IMR-90 (cell line): Measurements from ENCODE around the gene SOBP. TPM values are rescaled to one million over a fixed set of nuclear protein-coding genes. Genes with fewer than 3 reads are reported as not detected.

Source experiments
- ATAC-seq: fragments of 200-7000 bp; cut with Tn5 transposase; 2 replicates; pipeline ENCODE4 v1.9.1; 2020; ENCODE audit warnings: low read depth, mild to moderate bottlenecking, moderate library complexity
- BruUV-seq: library from RNA; stranded (reverse); fragments of 400-500 nt; replicated peaks from 2 replicates; lab custom pipeline; 2021; lab: Mats Ljungman, UMichigan
- CTCF ChIA-PET: fragments of 300-600 bp; formaldehyde crosslinking; extraction: SDS; loops from one replicate; lab custom pipeline; 2021; ENCODE audit warnings: antibody characterized with exemption; lab: Yijun Ruan, JAX
- POLR2A ChIA-PET: fragments of 300-600 bp; sonication (Branson Sonifier 250); formaldehyde crosslinking; loops from one replicate; lab custom pipeline; 2022; ENCODE audit warnings: antibody characterized with exemption; ENCODE audit not compliant: unreplicated experiment; lab: Charles Lee
- DNase-seq: peaks from one replicate; pipeline ENCODE4 v3.0.0; 2013
- H2AFZ ChIP-seq: replicated peaks from 2 replicates; pipeline ENCODE3; 2013; ENCODE audit warnings: low read length, mild to moderate bottlenecking; ENCODE audit not compliant: poor library complexity
- H2AK5ac ChIP-seq: 2 replicates; pipeline ENCODE4 v1.6.1; 2013; ENCODE audit warnings: low read depth, low read length, inconsistent platforms
- H2AK9ac ChIP-seq: replicated peaks from 2 replicates; pipeline ENCODE3; 2013; ENCODE audit warnings: mild to moderate bottlenecking, low read depth, low read length, moderate library complexity; ENCODE audit not compliant: poor library complexity
- H2BK120ac ChIP-seq: 2 replicates; pipeline ENCODE4 v1.6.1; 2013; ENCODE audit warnings: low read depth, low read length, inconsistent platforms
- H2BK15ac ChIP-seq: 3 replicates; pipeline ENCODE4 v1.6.1; 2013; ENCODE audit warnings: low read depth, low read length, inconsistent platforms
- H2BK20ac ChIP-seq: 2 replicates; pipeline ENCODE4 v1.6.1; 2013; ENCODE audit warnings: low read depth, mild to moderate bottlenecking, inconsistent platforms, low read length, moderate library complexity
- H2BK5ac ChIP-seq: 2 replicates; pipeline ENCODE4 v1.6.1; 2013; ENCODE audit warnings: mild to moderate bottlenecking, low read depth, low read length, inconsistent platforms; ENCODE audit not compliant: poor library complexity, severe bottlenecking
- H3K14ac ChIP-seq: replicated peaks from 2 replicates; pipeline ENCODE4 v1.6.1; 2013; ENCODE audit warnings: low read depth, low read length, inconsistent platforms
- H3K18ac ChIP-seq: 2 replicates; pipeline ENCODE4 v1.6.1; 2013; ENCODE audit warnings: low read depth, low read length, control low read depth
- H3K23ac ChIP-seq: 2 replicates; pipeline ENCODE4 v1.6.1; 2013; ENCODE audit warnings: low read depth, low read length, inconsistent platforms
- H3K27ac ChIP-seq: 2 replicates; pipeline ENCODE4 v1.5.1; 2013; ENCODE audit warnings: mild to moderate bottlenecking, control low read depth, low read length; ENCODE audit not compliant: insufficient read depth
- H3K27me3 ChIP-seq: 2 replicates; pipeline ENCODE4 v1.6.1; 2013; ENCODE audit warnings: low read length; ENCODE audit not compliant: control insufficient read depth, insufficient read depth
- H3K36me3 ChIP-seq: 2 replicates; pipeline ENCODE4 v1.6.1; 2013; ENCODE audit warnings: low read length, mixed read lengths; ENCODE audit not compliant: control insufficient read depth, insufficient read depth
- H3K4ac ChIP-seq: 2 replicates; pipeline ENCODE4 v1.6.1; 2013; ENCODE audit warnings: low read depth, low read length, inconsistent platforms
- H3K4me1 ChIP-seq: 2 replicates; pipeline ENCODE4 v1.6.1; 2013; ENCODE audit warnings: low read length, mixed read lengths; ENCODE audit not compliant: control insufficient read depth, insufficient read depth
- H3K4me2 ChIP-seq: 2 replicates; pipeline ENCODE4 v1.6.1; 2013; ENCODE audit warnings: low read depth, mild to moderate bottlenecking, control low read depth, low read length, moderate library complexity
- H3K4me3 ChIP-seq: 2 replicates; pipeline ENCODE4 v1.5.1; 2013; ENCODE audit warnings: low read depth, mild to moderate bottlenecking, control low read depth, low read length, moderate library complexity; ENCODE audit not compliant: insufficient read depth
- H3K56ac ChIP-seq: 2 replicates; pipeline ENCODE4 v1.6.1; 2013; ENCODE audit warnings: low read length, inconsistent platforms; ENCODE audit not compliant: insufficient read depth; ENCODE audit errors: extremely low read depth
- H3K79me1 ChIP-seq, 2 experiments: 2 replicates each; pipeline ENCODE4 v1.6.1; 2013; ENCODE audit warnings: low read length in 2 of 2, inconsistent platforms in 1 of 2, low read depth in 1 of 2
- H3K9ac ChIP-seq: 2 replicates; pipeline ENCODE4 v1.6.1; 2013; ENCODE audit warnings: low read depth, low read length, control low read depth
- H3K9me1 ChIP-seq: 2 replicates; pipeline ENCODE4 v1.6.1; 2013; ENCODE audit warnings: low read length, inconsistent platforms; ENCODE audit not compliant: insufficient read depth
- H3K9me3 ChIP-seq: 2 replicates; pipeline ENCODE4 v1.6.1; 2013; ENCODE audit warnings: low read length; ENCODE audit not compliant: control insufficient read depth, insufficient read depth
- H4K20me1 ChIP-seq: 2 replicates; pipeline ENCODE4 v1.6.1; 2013; ENCODE audit warnings: low read length, inconsistent platforms; ENCODE audit not compliant: insufficient read depth
- H4K5ac ChIP-seq: 2 replicates; pipeline ENCODE4 v1.6.1; 2013; ENCODE audit warnings: mild to moderate bottlenecking, low read depth, low read length, control low read depth
- H4K8ac ChIP-seq, 2 experiments: 2 replicates each; pipeline ENCODE4 v1.6.1; 2013; ENCODE audit warnings: low read depth in 2 of 2, low read length in 2 of 2, control low read depth in 1 of 2, inconsistent platforms in 1 of 2
- H4K91ac ChIP-seq: 2 replicates; pipeline ENCODE4 v1.6.1; 2013; ENCODE audit warnings: low read depth, low read length, inconsistent platforms; ENCODE audit not compliant: insufficient read depth
- CEBPB ChIP-seq: IDR thresholded peaks from 2 replicates; pipeline ENCODE4 v1.6.1; 2012; ENCODE audit warnings: low read depth, low read length, improper control_type of control experiment
- CHD1 ChIP-seq: IDR thresholded peaks from 2 replicates; pipeline ENCODE4 v1.6.1; 2012; ENCODE audit warnings: low read depth, low read length, improper control_type of control experiment
- FOS ChIP-seq: fragments of 150-350 bp; IDR thresholded peaks from 2 replicates; pipeline ENCODE4 v1.6.1; 2016; ENCODE audit warnings: low read depth, low read length
- MAFK ChIP-seq: IDR thresholded peaks from 2 replicates; pipeline ENCODE4 v1.6.1; 2012; ENCODE audit warnings: low read depth, low read length, improper control_type of control experiment
- MAZ ChIP-seq: IDR thresholded peaks from 2 replicates; pipeline ENCODE4 v1.6.1; 2012; ENCODE audit warnings: low read depth, mild to moderate bottlenecking, low read length, improper control_type of control experiment, moderate library complexity, borderline replicate concordance
- MXI1 ChIP-seq: IDR thresholded peaks from 2 replicates; pipeline ENCODE4 v1.6.1; 2012; ENCODE audit warnings: low read depth, mild to moderate bottlenecking, low read length, moderate library complexity, borderline replicate concordance
- NFE2L2 ChIP-seq: fragments of 150-350 bp; IDR thresholded peaks from 2 replicates; pipeline ENCODE4 v1.6.1; 2016; ENCODE audit warnings: low read depth, mild to moderate bottlenecking, low read length
- POLR2A ChIP-seq: IDR thresholded peaks from 2 replicates; pipeline ENCODE4 v1.6.1; 2012; ENCODE audit warnings: mild to moderate bottlenecking, low read depth, low read length
- RAD21 ChIP-seq: IDR thresholded peaks from 2 replicates; pipeline ENCODE4 v1.6.1; 2012; ENCODE audit warnings: low read length, improper control_type of control experiment
- RCOR1 ChIP-seq: IDR thresholded peaks from 2 replicates; pipeline ENCODE4 v1.6.1; 2012; ENCODE audit warnings: mild to moderate bottlenecking, low read length, improper control_type of control experiment; ENCODE audit not compliant: insufficient replicate concordance
- WGBS, 2 experiments: methylation state at CpG; one replicate each; pipeline versions ENCODE4 v1.1.5 to v1.1.7; 2013; ENCODE audit warnings: missing lambda C conversion rate in 2 of 2; ENCODE audit not compliant: insufficient read length in 1 of 2; ENCODE audit errors: extremely low coverage in 2 of 2; 5-methylcytosine and 5-hydroxymethylcytosine counted together
- dilution Hi-C: fragments of 300-500 bp; cut with HindIII; formaldehyde crosslinking; loops from one replicate; pipeline ENCODE4 v1.14.3; 2018; ENCODE audit warnings: low sequenced_read_pairs; ENCODE audit not compliant: unreplicated experiment
- in situ Hi-C: fragments of 300-500 bp; cut with MboI; formaldehyde crosslinking; loops from 3 replicates; pipeline ENCODE4 v1.14.3; 2019; ENCODE audit warnings: low sequenced_read_pairs, inconsistent platforms, mixed read lengths
- intact Hi-C: fragments of 100-400 bp; cut with micrococcal nuclease; formaldehyde crosslinking; loops from 2 replicates; pipeline ENCODE4 v1.10.0; 2022
- polyA plus RNA-seq, 3 experiments: library from polyadenylated mRNA; depleted of rRNA; stranded (reverse); fragments of >200 nt; gene quantifications; 2 replicates each; pipeline ENCODE4 v1.2.3, GENCODE V29; 2012; ENCODE audit warnings: low replicate concordance in 1 of 3
- total RNA-seq: library from RNA; depleted of rRNA; stranded (reverse); fragments of >200 nt; gene quantifications from 2 replicates; pipeline ENCODE4 v1.2.3, GENCODE V29; 2012
- TF ChIP-seq, protein P1 (sequence below): fragments of 150-350 bp; IDR thresholded peaks from 2 replicates; pipeline ENCODE4 v1.6.1; 2016; ENCODE audit warnings: low read depth, mild to moderate bottlenecking, low read length, moderate library complexity, borderline replicate concordance
- TF ChIP-seq, protein P2 (sequence below): fragments of 150-350 bp; IDR thresholded peaks from 2 replicates; pipeline ENCODE4 v1.6.1; 2017; ENCODE audit warnings: mild to moderate bottlenecking, antibody characterized with exemption, low read length, low read depth

SOBP gene
- total and polyA plus RNA-seq, 2 of the 4 experiments (the other 2 are of a cell fraction): 0.60 to 0.72 TPM

DNA sequence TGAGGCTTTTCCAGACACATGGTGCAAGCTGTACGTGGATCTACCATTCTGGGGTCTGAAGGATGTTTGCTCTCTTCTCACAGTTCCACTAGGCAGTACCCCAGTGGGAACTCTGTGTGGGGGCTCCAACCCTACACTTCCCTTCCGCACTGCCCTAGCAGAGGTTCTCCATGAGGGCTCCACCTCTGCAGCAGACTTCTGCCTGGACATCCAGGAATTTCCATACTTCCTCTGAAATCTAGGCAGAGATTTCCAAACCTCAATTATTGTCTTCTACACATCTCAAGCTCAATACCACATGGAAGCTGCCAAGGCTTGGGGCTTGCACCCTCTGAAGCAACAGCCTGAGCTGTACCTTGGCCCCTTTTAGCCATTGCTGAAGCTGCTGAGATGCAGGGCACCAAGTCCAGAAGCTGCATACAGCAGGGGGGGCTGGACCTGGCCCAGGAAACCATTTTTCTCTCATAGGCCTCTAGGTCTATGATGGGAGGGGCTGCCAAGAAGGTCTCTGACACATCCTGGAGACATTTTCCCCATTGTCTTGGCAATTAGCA lies 42.2 kb upstream of the SOBP start:
- H2AFZ ChIP-seq: no peak overlapping the region
- ATAC-seq (no peak), DNase-seq (no peak)
- no peak overlapping the region for H3K9ac ChIP-seq
- H3K4ac ChIP-seq: no peak overlapping the region
- H4K8ac ChIP-seq: no peak overlapping the region
- no peak overlapping the region for H2BK15ac ChIP-seq
- no peak overlapping the region for H2BK5ac ChIP-seq
- no peaks in the 10 kb centered on the region for H3K27me3 ChIP-seq
- intact Hi-C loops: no loop called here
- H3K4me2 ChIP-seq: no peak overlapping the region
- no TSS peak for BruUV-seq
- H4K5ac ChIP-seq: no peak overlapping the region
- H3K18ac ChIP-seq: no peak overlapping the region
- no peak for TF ChIP-seq RCOR1
- TF ChIP-seq FOS: no peak
- no peak for TF ChIP-seq POLR2A
- no peak for TF ChIP-seq RAD21
- TF ChIP-seq, protein P1, sequence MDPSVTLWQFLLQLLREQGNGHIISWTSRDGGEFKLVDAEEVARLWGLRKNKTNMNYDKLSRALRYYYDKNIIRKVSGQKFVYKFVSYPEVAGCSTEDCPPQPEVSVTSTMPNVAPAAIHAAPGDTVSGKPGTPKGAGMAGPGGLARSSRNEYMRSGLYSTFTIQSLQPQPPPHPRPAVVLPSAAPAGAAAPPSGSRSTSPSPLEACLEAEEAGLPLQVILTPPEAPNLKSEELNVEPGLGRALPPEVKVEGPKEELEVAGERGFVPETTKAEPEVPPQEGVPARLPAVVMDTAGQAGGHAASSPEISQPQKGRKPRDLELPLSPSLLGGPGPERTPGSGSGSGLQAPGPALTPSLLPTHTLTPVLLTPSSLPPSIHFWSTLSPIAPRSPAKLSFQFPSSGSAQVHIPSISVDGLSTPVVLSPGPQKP: no peak
- no peak for TF ChIP-seq CEBPB
- TF ChIP-seq MAFK: no peak
- no peak for TF ChIP-seq MXI1
- no peak for TF ChIP-seq MAZ
- no peak for TF ChIP-seq NFE2L2
- TF ChIP-seq CHD1: no peak
- TF ChIP-seq, protein P2, sequence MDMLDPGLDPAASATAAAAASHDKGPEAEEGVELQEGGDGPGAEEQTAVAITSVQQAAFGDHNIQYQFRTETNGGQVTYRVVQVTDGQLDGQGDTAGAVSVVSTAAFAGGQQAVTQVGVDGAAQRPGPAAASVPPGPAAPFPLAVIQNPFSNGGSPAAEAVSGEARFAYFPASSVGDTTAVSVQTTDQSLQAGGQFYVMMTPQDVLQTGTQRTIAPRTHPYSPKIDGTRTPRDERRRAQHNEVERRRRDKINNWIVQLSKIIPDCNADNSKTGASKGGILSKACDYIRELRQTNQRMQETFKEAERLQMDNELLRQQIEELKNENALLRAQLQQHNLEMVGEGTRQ: no peak
- H3K56ac ChIP-seq: no peak overlapping the region
- CTCF ChIA-PET: no interaction called here
- H4K91ac ChIP-seq: no peak overlapping the region
- no peak overlapping the region for H3K4me3 ChIP-seq
- H3K9me1 ChIP-seq: no peaks in the 10 kb centered on the region
- no peaks in the 10 kb centered on the region for H4K20me1 ChIP-seq
- in situ Hi-C loops: no loop called here
- no peak overlapping the region for H2AK9ac ChIP-seq
- peaks cover 6% of the 10 kb centered on the region for H3K4me1 ChIP-seq
- peaks cover 7 to 17% of the 10 kb centered on the region in 2 experiments for H3K79me1 ChIP-seq
- H3K9me3 ChIP-seq: peaks cover 11% of the 10 kb centered on the region
- H2AK5ac ChIP-seq: no peak overlapping the region
- no peaks in the 10 kb centered on the region for H3K36me3 ChIP-seq
- no peak overlapping the region for H3K14ac ChIP-seq
- no peak overlapping the region for H2BK20ac ChIP-seq
- dilution Hi-C loops: no loop called here
- no peak overlapping the region for H3K27ac ChIP-seq
- no CpG with 5 or more reads among the region's 2 CpGs for WGBS, 2 experiments
- H3K23ac ChIP-seq: no peak overlapping the region
- H2BK120ac ChIP-seq: no peak overlapping the region
- POLR2A ChIA-PET: no interaction called here
